SK-N-SH (cell line): Measurements from ENCODE around the gene SAMD1. TPM values are rescaled to one million over a fixed set of nuclear protein-coding genes. Genes with fewer than 3 reads are reported as not detected.

Experiments used
- CTCF ChIA-PET: fragments of 300-600, 350-600 bp; formaldehyde crosslinking; extraction: SDS; loops from one replicate; lab custom pipeline; 2021; lab: Yijun Ruan, JAX
- POLR2A ChIA-PET: fragments of 350-600 bp; sonication (Branson Sonifier 250); formaldehyde crosslinking; extraction: SDS; loops from one replicate; lab custom pipeline; 2020; ENCODE audit warnings: antibody characterized with exemption, inconsistent platforms; lab: Yijun Ruan, JAX
- DNase-seq: peaks from one replicate; pipeline ENCODE4 v3.0.0; 2012
- H2AFZ ChIP-seq: fragments of 200-600 bp; sonication (generic); 2 replicates; pipeline ENCODE4 v1.8.1; 2016; ENCODE audit warnings: antibody characterized with exemption, mild to moderate bottlenecking, low read depth
- H3F3A ChIP-seq: fragments of 200-600 bp; sonication (generic); replicated peaks from 2 replicates; pipeline ENCODE3; 2016; ENCODE audit warnings: antibody characterized with exemption, mild to moderate bottlenecking; ENCODE audit not compliant: insufficient read depth
- H3K27ac ChIP-seq, 2 experiments: fragments of 200-500 bp in 1 of 2; fragments of 200-600 bp in 1 of 2; sonication (Bioruptor generic) in 1 of 2; sonication (generic), shearing (Covaris generic) in 1 of 2; 2 replicates each; pipeline versions ENCODE4 v1.5.1 to v1.6.1; 2014 to 2016; ENCODE audit warnings: low read depth in 2 of 2, inconsistent platforms in 1 of 2, low read length in 1 of 2, mild to moderate bottlenecking in 1 of 2, mixed read lengths in 1 of 2
- H3K27me3 ChIP-seq: fragments of 200-600 bp; sonication (generic), shearing (Covaris generic); 2 replicates; pipeline ENCODE4 v1.6.1; 2016; ENCODE audit warnings: mixed run types; ENCODE audit not compliant: insufficient read depth
- H3K36me3 ChIP-seq, 2 experiments: fragments of 200-500 bp in 1 of 2; fragments of 200-600 bp in 1 of 2; sonication (Bioruptor generic) in 1 of 2; sonication (generic) in 1 of 2; replicated peaks in 1 of 2; 2 replicates each; pipeline versions ENCODE3 to v1.5.1; 2014 to 2016; ENCODE audit warnings: low read length in 1 of 2, mild to moderate bottlenecking in 1 of 2; ENCODE audit not compliant: insufficient read depth in 2 of 2, control insufficient read depth in 1 of 2
- H3K4me1 ChIP-seq, 2 experiments: fragments of 200-500 bp in 1 of 2; fragments of 200-600 bp in 1 of 2; sonication (Bioruptor generic) in 1 of 2; sonication (generic), shearing (Covaris generic) in 1 of 2; 2 replicates each; pipeline versions ENCODE4 v1.5.1 to v1.6.1; 2014 to 2016; ENCODE audit warnings: low read depth in 1 of 2, low read length in 1 of 2, mixed run types in 1 of 2; ENCODE audit not compliant: insufficient read depth in 2 of 2, control insufficient read depth in 1 of 2
- H3K4me2 ChIP-seq: fragments of 200-600 bp; sonication (generic), shearing (Covaris generic); 2 replicates; pipeline ENCODE4 v1.6.1; 2017; ENCODE audit warnings: mixed run types
- H3K4me3 ChIP-seq, 2 experiments: fragments of 200-500 bp in 1 of 2; fragments of 200-600 bp in 1 of 2; sonication (Bioruptor generic) in 1 of 2; sonication (generic), shearing (Covaris generic) in 1 of 2; 2 replicates each; pipeline versions ENCODE4 v1.5.1 to v1.8.1; 2014 to 2016; ENCODE audit warnings: low read depth in 2 of 2, inconsistent platforms in 1 of 2, low read length in 1 of 2, mild to moderate bottlenecking in 1 of 2, mixed read lengths in 1 of 2, moderate library complexity in 1 of 2
- H3K79me2 ChIP-seq: fragments of 200-600 bp; sonication (generic); 2 replicates; pipeline ENCODE4 v1.8.1; 2017; ENCODE audit warnings: mild to moderate bottlenecking; ENCODE audit not compliant: insufficient read depth
- H3K9ac ChIP-seq: fragments of 200-600 bp; sonication (generic); 2 replicates; pipeline ENCODE4 v1.6.1; 2017; ENCODE audit warnings: mixed run types
- H3K9me2 ChIP-seq: fragments of 200-600 bp; sonication (generic); 2 replicates; pipeline ENCODE4 v1.6.1; 2017; ENCODE audit warnings: mixed run types
- H3K9me3 ChIP-seq: fragments of 200-600 bp; sonication (generic); 2 replicates; pipeline ENCODE4 v1.6.1; 2017; ENCODE audit warnings: mixed run types, mild to moderate bottlenecking, moderate library complexity
- H4K20me1 ChIP-seq: fragments of 200-600 bp; sonication (generic); 2 replicates; pipeline ENCODE4 v1.6.1; 2017; ENCODE audit warnings: mild to moderate bottlenecking, mixed run types; ENCODE audit not compliant: insufficient read depth
- EP300 ChIP-seq, 2 experiments: IDR thresholded peaks; 2 replicates each; pipeline versions ENCODE4 v1.4.0 to v1.6.1; 2012; ENCODE audit warnings: borderline replicate concordance in 1 of 2, low read depth in 1 of 2, low read length in 1 of 2
- FOXJ3 ChIP-seq: sonication (generic); formaldehyde crosslinking; IDR thresholded peaks from 2 replicates; pipeline ENCODE4 v1.5.1; 2020; ENCODE audit warnings: mild to moderate bottlenecking, missing genetic modification reagents
- FOXM1 ChIP-seq: IDR thresholded peaks from 2 replicates; pipeline ENCODE4 v1.4.0; 2012; ENCODE audit warnings: low read depth, mild to moderate bottlenecking
- MEF2A ChIP-seq: IDR thresholded peaks from 2 replicates; pipeline ENCODE4 v1.4.0; 2012; ENCODE audit warnings: low read depth, borderline replicate concordance
- MXI1 ChIP-seq: IDR thresholded peaks from 2 replicates; pipeline ENCODE4 v1.6.1; 2012; ENCODE audit warnings: mild to moderate bottlenecking, low read depth, low read length, improper control_type of control experiment
- NFIC ChIP-seq: IDR thresholded peaks from 2 replicates; pipeline ENCODE4 v1.4.0; 2012; ENCODE audit warnings: borderline replicate concordance
- RAD21 ChIP-seq: IDR thresholded peaks from 2 replicates; pipeline ENCODE4 v1.6.1; 2012; ENCODE audit warnings: mild to moderate bottlenecking, low read length
- REST ChIP-seq: IDR thresholded peaks from 2 replicates; pipeline ENCODE4 v1.6.1; 2012; ENCODE audit warnings: mild to moderate bottlenecking, low read depth, low read length, moderate library complexity
- RXRA ChIP-seq: IDR thresholded peaks from 2 replicates; pipeline ENCODE4 v1.4.0; 2012; ENCODE audit warnings: low read depth, mild to moderate bottlenecking, borderline replicate concordance
- SMC3 ChIP-seq: IDR thresholded peaks from 2 replicates; pipeline ENCODE4 v1.6.1; 2012; ENCODE audit warnings: low read depth, low read length, improper control_type of control experiment
- TAF1 ChIP-seq: IDR thresholded peaks from 2 replicates; pipeline ENCODE4 v1.6.1; 2012; ENCODE audit warnings: low read depth, mild to moderate bottlenecking, low read length, moderate library complexity, borderline replicate concordance
- USF1 ChIP-seq: IDR thresholded peaks from 2 replicates; pipeline ENCODE4 v1.4.0; 2012; ENCODE audit warnings: low read depth, borderline replicate concordance
- USF2 ChIP-seq: fragments of 150-350 bp; IDR thresholded peaks from 2 replicates; pipeline ENCODE4 v1.6.1; 2017; ENCODE audit warnings: antibody characterized with exemption, low read length, low read depth, borderline replicate concordance
- YY1 ChIP-seq: IDR thresholded peaks from 2 replicates; pipeline ENCODE4 v1.4.0; 2012; ENCODE audit warnings: low read depth, mild to moderate bottlenecking
- ZBTB33 ChIP-seq: IDR thresholded peaks from 2 replicates; pipeline ENCODE4 v1.4.0; 2012; ENCODE audit warnings: low read depth, borderline replicate concordance
- WGBS: methylation state at CpG from one replicate; pipeline ENCODE4 v1.1.6; 2017; ENCODE audit warnings: low lambda C conversion rate; 5-methylcytosine and 5-hydroxymethylcytosine counted together
- polyA plus RNA-seq, 3 experiments: library from polyadenylated mRNA; depleted of rRNA; stranded (reverse); fragments of >200 nt; gene quantifications; 2 replicates each; pipeline ENCODE4 v1.2.3, GENCODE V29; 2012

Gene SAMD1
- polyA plus RNA-seq, 1 of the 3 experiments (the other 2 are of a cell fraction), result 19.0 TPM

GRCh38 chr19:14110650-14111049, 20.1 kb upstream of the SAMD1 start:
- CTCF ChIA-PET, result interaction anchor here (0.9 to 1.3 kb wide), 3 partner anchors 26 to 38 kb away, joined by 3 read pairs; partner anchors contain the start of genes ASF1B and MISP3
- no peak overlapping the region for H2AFZ ChIP-seq
- H3K79me2 ChIP-seq, result peaks cover 39% of the 10 kb centered on the region; the same call in 1 of the 2 replicates
- H3K4me1 ChIP-seq, result peaks cover 0 to under 1% of the 10 kb centered on the region in 2 experiments; a peak in 2 of 4 replicates
- no peak overlapping the region for H3K27ac ChIP-seq
- no peaks in the 10 kb centered on the region for H3K36me3 ChIP-seq
- H3K9me3 ChIP-seq, result no peaks in the 10 kb centered on the region
- H3K4me2 ChIP-seq, result no peak overlapping the region
- POLR2A ChIA-PET, result no interaction called here
- H3K4me3 ChIP-seq, result no peak overlapping the region
- 83% methylated on average over 2 of the region's 2 CpGs for WGBS
- H3K27me3 ChIP-seq, result no peaks in the 10 kb centered on the region
- no peak for DNase-seq
- no peaks in the 10 kb centered on the region for H3K9me2 ChIP-seq
- no peak for TF ChIP-seq RXRA
- no peak for TF ChIP-seq FOXM1
- no peak for TF ChIP-seq TAF1
- TF ChIP-seq EP300 (IDR thresholded peaks at IDR 0.05; ENCODE audit: borderline replicate concordance in 1 of 2, low read depth in 1 of 2, low read length in 1 of 2), result no peak
- no peak for TF ChIP-seq USF1
- TF ChIP-seq REST, result no peak
- TF ChIP-seq USF2, result no peak
- TF ChIP-seq RAD21, result no peak
- no peak for TF ChIP-seq NFIC
- no peak for TF ChIP-seq MEF2A
- no peak for TF ChIP-seq MXI1
- no peak for TF ChIP-seq YY1
- TF ChIP-seq ZBTB33, result no peak
- TF ChIP-seq SMC3, result no peak
- no peak for TF ChIP-seq FOXJ3 (CRISPR knock-in tag)
- H4K20me1 ChIP-seq, result no peaks in the 10 kb centered on the region
- no peak overlapping the region for H3K9ac ChIP-seq
- no peaks in the 10 kb centered on the region for H3F3A ChIP-seq
